Testis (tissue), 2 donors: ENCODE measurements around the gene PRR33.

Experiments
- POLR2A ChIP-seq: fragments of 450-650 bp; IDR thresholded peaks from one replicate; pipeline ENCODE4 v1.6.1; 2017; ENCODE audit warnings: antibody characterized with exemption, mild to moderate bottlenecking, moderate library complexity
- TF ChIP-seq, protein P1 (sequence below), 3 experiments: fragments of 450-650 bp in 2 of 3; fragments of 200-600 bp in 1 of 3; sonication (generic) in 1 of 3; IDR thresholded peaks; one replicate each; pipeline ENCODE4 v1.5.1; 2016 to 2019; ENCODE audit warnings: antibody characterized with exemption in 3 of 3, mild to moderate bottlenecking in 2 of 3, moderate library complexity in 1 of 3

DNA sequence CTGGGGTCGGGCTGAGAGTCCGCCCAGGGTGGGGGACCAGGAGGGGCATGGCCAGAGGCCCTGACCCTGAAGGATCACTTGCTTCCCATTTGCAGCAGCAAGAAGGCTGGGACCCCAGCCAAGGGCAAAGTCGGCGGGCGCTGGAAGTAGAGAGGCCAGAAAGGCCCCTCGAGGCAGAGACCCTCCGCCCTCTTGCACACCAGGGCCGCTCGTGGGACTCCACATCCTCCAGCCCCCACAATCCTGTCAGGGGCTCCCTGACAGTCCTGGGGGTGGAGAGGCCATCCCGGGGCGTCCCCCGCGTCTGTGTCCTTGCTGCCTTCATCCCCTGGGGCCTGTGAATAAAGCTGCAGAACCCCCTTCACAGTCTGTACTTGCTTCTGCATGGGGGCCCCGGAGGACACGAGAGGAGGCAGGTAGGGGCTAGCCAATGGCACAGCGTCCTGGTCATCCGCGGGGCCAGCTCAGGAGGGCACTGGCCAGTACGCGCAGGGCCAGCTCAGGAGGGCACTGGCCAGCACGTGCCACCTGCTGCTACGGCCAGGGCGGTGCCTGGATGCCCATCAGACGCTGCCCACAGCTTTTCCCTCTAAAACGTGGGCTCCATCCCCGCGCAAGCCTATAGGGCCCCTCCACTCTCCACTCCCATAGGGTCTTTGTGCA lies 46.8 kb upstream of the PRR33 start:
- TF ChIP-seq, protein P1, sequence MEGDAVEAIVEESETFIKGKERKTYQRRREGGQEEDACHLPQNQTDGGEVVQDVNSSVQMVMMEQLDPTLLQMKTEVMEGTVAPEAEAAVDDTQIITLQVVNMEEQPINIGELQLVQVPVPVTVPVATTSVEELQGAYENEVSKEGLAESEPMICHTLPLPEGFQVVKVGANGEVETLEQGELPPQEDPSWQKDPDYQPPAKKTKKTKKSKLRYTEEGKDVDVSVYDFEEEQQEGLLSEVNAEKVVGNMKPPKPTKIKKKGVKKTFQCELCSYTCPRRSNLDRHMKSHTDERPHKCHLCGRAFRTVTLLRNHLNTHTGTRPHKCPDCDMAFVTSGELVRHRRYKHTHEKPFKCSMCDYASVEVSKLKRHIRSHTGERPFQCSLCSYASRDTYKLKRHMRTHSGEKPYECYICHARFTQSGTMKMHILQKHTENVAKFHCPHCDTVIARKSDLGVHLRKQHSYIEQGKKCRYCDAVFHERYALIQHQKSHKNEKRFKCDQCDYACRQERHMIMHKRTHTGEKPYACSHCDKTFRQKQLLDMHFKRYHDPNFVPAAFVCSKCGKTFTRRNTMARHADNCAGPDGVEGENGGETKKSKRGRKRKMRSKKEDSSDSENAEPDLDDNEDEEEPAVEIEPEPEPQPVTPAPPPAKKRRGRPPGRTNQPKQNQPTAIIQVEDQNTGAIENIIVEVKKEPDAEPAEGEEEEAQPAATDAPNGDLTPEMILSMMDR (IDR thresholded peaks at IDR 0.05) = no peak
- TF ChIP-seq POLR2A = no peak
